Loucy (cell line): ENCODE data around the gene SNCAIP.

Experiments
- H2AFZ ChIP-seq: fragments of 200-600 bp; sonication (generic); 2 replicates; pipeline ENCODE4 v1.6.0; 2016; ENCODE audit warnings: antibody characterized with exemption, mild to moderate bottlenecking, low read length, moderate library complexity
- H3F3A ChIP-seq: fragments of 200-600 bp; 2 replicates; pipeline ENCODE4 v1.6.0; 2016; ENCODE audit warnings: antibody characterized with exemption, low read depth, mild to moderate bottlenecking
- H3K27me3 ChIP-seq: fragments of 200-600 bp; sonication (generic); 2 replicates; pipeline ENCODE4 v1.6.1; 2014; ENCODE audit warnings: low read length, mild to moderate bottlenecking; ENCODE audit not compliant: insufficient read depth, poor library complexity, severe bottlenecking
- H3K36me3 ChIP-seq: fragments of 200-600 bp; sonication (generic); 2 replicates; pipeline ENCODE4 v1.6.1; 2016; ENCODE audit warnings: low read length; ENCODE audit not compliant: insufficient read depth
- H3K4me1 ChIP-seq: fragments of 200-600 bp; sonication (generic); 2 replicates; pipeline ENCODE4 v1.5.1; 2014; ENCODE audit warnings: low read length, mild to moderate bottlenecking; ENCODE audit not compliant: insufficient read depth, poor library complexity, severe bottlenecking
- H3K4me2 ChIP-seq: fragments of 200-600 bp; sonication (generic); 2 replicates; pipeline ENCODE4 v1.6.0; 2014; ENCODE audit warnings: antibody characterized with exemption, low read length, low read depth, mild to moderate bottlenecking; ENCODE audit not compliant: poor library complexity, severe bottlenecking
- H3K4me3 ChIP-seq: fragments of 200-600 bp; sonication (generic); 2 replicates; pipeline ENCODE4 v1.5.1; 2014; ENCODE audit warnings: low read length, mild to moderate bottlenecking, mixed read lengths; ENCODE audit not compliant: poor library complexity, severe bottlenecking
- H3K79me2 ChIP-seq: fragments of 200-600 bp; sonication (generic); 2 replicates; pipeline ENCODE4 v1.6.1; 2014; ENCODE audit warnings: low read length; ENCODE audit not compliant: insufficient read depth
- H3K9ac ChIP-seq: fragments of 200-600 bp; sonication (generic); 2 replicates; pipeline ENCODE4 v1.6.0; 2014; ENCODE audit warnings: mild to moderate bottlenecking, low read depth, low read length, moderate library complexity; ENCODE audit not compliant: poor library complexity, severe bottlenecking
- H3K9me2 ChIP-seq: fragments of 200-600 bp; sonication (generic); replicated peaks from 2 replicates; pipeline ENCODE4 v1.6.1; 2016; ENCODE audit warnings: low read depth, low read length, mixed read lengths
- H3K9me3 ChIP-seq: fragments of 200-600 bp; sonication (generic); 2 replicates; pipeline ENCODE4 v1.6.1; 2014; ENCODE audit warnings: mild to moderate bottlenecking, antibody characterized with exemption, low read length, low read depth; ENCODE audit not compliant: insufficient read depth
- H4K20me1 ChIP-seq: fragments of 200-600 bp; sonication (generic); 2 replicates; pipeline ENCODE4 v1.6.0; 2014; ENCODE audit warnings: antibody characterized with exemption, low read length, mild to moderate bottlenecking; ENCODE audit not compliant: insufficient read depth, poor library complexity, severe bottlenecking
- EZH2phosphoT487 ChIP-seq: fragments of 200-600 bp; IDR thresholded peaks from 2 replicates; pipeline ENCODE4 v1.6.1; 2018; ENCODE audit warnings: antibody characterized with exemption, mild to moderate bottlenecking, moderate library complexity, borderline replicate concordance
- TF ChIP-seq, protein P1 (sequence below): fragments of 200-600 bp; sonication (generic); conservative IDR thresholded peaks from 2 replicates; pipeline ENCODE4 v1.5.1; 2014; ENCODE audit warnings: mild to moderate bottlenecking, antibody characterized with exemption, low read length

The SNCAIP gene

DNA sequence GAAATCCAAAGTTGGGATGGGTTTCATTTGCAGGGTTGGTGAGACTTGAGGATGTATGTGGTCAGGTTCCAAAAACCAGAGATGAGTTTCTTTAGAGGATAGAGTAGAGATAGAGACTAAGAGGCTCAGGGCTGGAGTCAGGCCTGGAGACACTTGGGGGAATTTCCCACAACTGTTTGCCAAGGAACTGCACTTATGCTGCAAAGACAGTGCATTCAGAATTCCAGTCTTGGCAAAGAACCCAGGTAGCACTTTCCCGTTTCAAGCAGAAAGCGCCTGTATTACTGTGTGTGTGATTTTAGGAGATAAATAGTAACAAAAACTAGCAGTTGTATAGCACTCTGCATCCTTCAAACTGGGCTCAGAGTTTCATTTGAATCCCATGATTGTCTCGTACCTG lies 55.4 kb downstream of the SNCAIP start:
- Histone ChIP-seq H4K20me1 (no peaks in the 10 kb centered on the region), H3K9me2 (no peaks in the 10 kb centered on the region), H3K4me2 (no peak overlapping the region), H3K4me1 (no peaks in the 10 kb centered on the region), H3K27me3 (no peaks in the 10 kb centered on the region), H3K9ac (no peak overlapping the region), H2AFZ (no peak overlapping the region), H3K4me3 (no peak overlapping the region), H3F3A (no peaks in the 10 kb centered on the region), H3K36me3 (no peaks in the 10 kb centered on the region), H3K9me3 (no peaks in the 10 kb centered on the region), H3K79me2 (no peaks in the 10 kb centered on the region)
- TF ChIP-seq EZH2phosphoT487 = no peak
- TF ChIP-seq, protein P1, sequence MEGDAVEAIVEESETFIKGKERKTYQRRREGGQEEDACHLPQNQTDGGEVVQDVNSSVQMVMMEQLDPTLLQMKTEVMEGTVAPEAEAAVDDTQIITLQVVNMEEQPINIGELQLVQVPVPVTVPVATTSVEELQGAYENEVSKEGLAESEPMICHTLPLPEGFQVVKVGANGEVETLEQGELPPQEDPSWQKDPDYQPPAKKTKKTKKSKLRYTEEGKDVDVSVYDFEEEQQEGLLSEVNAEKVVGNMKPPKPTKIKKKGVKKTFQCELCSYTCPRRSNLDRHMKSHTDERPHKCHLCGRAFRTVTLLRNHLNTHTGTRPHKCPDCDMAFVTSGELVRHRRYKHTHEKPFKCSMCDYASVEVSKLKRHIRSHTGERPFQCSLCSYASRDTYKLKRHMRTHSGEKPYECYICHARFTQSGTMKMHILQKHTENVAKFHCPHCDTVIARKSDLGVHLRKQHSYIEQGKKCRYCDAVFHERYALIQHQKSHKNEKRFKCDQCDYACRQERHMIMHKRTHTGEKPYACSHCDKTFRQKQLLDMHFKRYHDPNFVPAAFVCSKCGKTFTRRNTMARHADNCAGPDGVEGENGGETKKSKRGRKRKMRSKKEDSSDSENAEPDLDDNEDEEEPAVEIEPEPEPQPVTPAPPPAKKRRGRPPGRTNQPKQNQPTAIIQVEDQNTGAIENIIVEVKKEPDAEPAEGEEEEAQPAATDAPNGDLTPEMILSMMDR = no peak

DNA sequence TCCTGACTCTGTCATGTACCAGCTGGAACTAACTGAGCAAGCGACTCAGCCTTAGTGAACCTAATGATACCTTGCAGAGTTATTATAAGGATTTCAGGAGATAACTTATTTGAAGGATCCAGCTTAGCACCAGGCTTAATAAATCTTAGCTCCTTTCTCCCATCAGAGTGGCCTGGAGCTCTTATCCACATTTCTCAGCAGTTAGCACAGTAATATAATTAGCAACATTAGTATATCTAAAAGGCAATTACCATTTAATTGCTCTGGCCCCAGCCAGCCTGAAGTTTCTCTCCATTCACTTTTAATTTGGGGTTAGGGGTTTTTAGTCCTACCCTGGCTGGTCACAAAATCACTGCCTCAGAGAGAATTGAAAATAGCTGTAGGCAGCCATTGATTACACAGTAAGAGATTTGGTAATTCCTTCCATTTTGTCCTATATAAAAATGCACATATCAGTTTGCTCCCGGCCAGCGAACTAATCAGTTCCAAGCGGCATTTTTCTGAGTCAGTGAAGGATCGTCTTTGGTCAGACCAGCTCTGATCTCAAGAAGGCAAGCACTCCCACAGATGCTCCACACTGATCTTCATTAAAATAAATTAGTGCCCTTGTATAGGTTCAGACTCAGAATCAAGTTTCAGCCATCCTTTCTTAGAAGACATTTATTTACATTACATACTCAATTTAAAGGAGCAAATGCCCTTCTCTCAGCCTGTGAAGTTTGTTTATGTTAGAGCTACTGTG lies 56.6 kb downstream of the SNCAIP start:
- H3K4me2 ChIP-seq = no peak overlapping the region
- H3K4me3 ChIP-seq = no peak overlapping the region
- no peaks in the 10 kb centered on the region for H3F3A ChIP-seq
- no peak for TF ChIP-seq EZH2phosphoT487
- TF ChIP-seq, protein P1 = no peak
- no peaks in the 10 kb centered on the region for H4K20me1 ChIP-seq
- H3K27me3 ChIP-seq = no peaks in the 10 kb centered on the region
- H3K79me2 ChIP-seq = no peaks in the 10 kb centered on the region
- H3K9me2 ChIP-seq = no peaks in the 10 kb centered on the region
- H2AFZ ChIP-seq = no peak overlapping the region
- H3K9ac ChIP-seq = no peak overlapping the region
- H3K4me1 ChIP-seq = no peaks in the 10 kb centered on the region
- H3K9me3 ChIP-seq = no peaks in the 10 kb centered on the region
- H3K36me3 ChIP-seq = no peaks in the 10 kb centered on the region

DNA sequence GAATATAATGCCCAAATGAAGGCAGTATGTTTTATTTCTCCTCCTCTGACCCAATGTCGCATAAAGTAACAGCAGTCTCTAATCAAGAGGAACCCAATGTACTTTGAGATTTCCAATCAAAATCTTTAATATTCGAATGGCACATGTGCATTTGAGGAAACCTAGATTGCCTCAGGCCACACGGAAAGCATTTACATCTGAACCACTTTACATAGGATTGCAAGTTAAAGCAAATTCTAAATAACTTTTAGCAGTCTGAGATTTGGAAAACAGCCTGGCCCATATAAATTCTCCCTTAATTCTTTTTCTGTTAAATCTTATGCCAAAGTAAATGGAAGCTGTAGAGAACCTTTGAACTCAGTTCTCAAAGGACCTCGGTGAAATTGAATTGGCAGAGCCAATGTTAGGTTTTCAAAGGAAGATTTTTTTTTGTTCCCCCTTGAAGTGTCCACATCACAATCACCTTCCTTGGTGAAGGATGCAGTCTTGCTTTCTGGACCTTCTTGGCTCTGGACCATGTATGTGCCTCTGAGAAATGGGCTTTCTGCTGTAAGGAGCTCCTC lies 57.3 kb downstream of the SNCAIP start:
- no peaks in the 10 kb centered on the region for H4K20me1 ChIP-seq
- no peak overlapping the region for H3K4me3 ChIP-seq
- H3F3A ChIP-seq = no peaks in the 10 kb centered on the region
- H3K9me3 ChIP-seq = no peaks in the 10 kb centered on the region
- H3K9ac ChIP-seq = no peak overlapping the region
- no peaks in the 10 kb centered on the region for H3K79me2 ChIP-seq
- H3K9me2 ChIP-seq = no peaks in the 10 kb centered on the region
- no peaks in the 10 kb centered on the region for H3K36me3 ChIP-seq
- H3K4me1 ChIP-seq = no peaks in the 10 kb centered on the region
- H3K27me3 ChIP-seq = no peaks in the 10 kb centered on the region
- no peak overlapping the region for H3K4me2 ChIP-seq
- TF ChIP-seq, protein P1 = no peak
- no peak for TF ChIP-seq EZH2phosphoT487
- no peak overlapping the region for H2AFZ ChIP-seq
